HUES48 (cell line): ENCODE data around the gene VASH2.
"Not testable (repeated sequence)": the region's sequence is repeated elsewhere in the genome, so short reads cannot be mapped to it uniquely, and the experiment has no call there.

ENCODE experiments used
- H3K27ac ChIP-seq: one replicate; pipeline ENCODE4 v1.7.0; 2013; ENCODE audit warnings: low read depth, low read length, inconsistent platforms
- H3K27me3 ChIP-seq: 2 replicates; pipeline ENCODE4 v1.6.1; 2013; ENCODE audit warnings: mild to moderate bottlenecking, low read length; ENCODE audit not compliant: control insufficient read depth, insufficient read depth
- H3K36me3 ChIP-seq: 2 replicates; pipeline ENCODE4 v1.6.1; 2013; ENCODE audit warnings: low read length; ENCODE audit not compliant: control insufficient read depth, insufficient read depth
- H3K4me1 ChIP-seq: 2 replicates; pipeline ENCODE4 v1.6.1; 2013; ENCODE audit warnings: mild to moderate bottlenecking, low read length; ENCODE audit not compliant: control insufficient read depth, insufficient read depth
- H3K4me3 ChIP-seq: 2 replicates; pipeline ENCODE4 v1.5.1; 2013; ENCODE audit warnings: mild to moderate bottlenecking, low read depth, low read length
- H3K9ac ChIP-seq: 2 replicates; pipeline ENCODE4 v1.6.1; 2013; ENCODE audit warnings: mild to moderate bottlenecking, low read depth, low read length, moderate library complexity
- H3K9me3 ChIP-seq: 2 replicates; pipeline ENCODE4 v1.6.1; 2013; ENCODE audit warnings: low read length; ENCODE audit not compliant: control insufficient read depth, insufficient read depth

The VASH2 gene

DNA sequence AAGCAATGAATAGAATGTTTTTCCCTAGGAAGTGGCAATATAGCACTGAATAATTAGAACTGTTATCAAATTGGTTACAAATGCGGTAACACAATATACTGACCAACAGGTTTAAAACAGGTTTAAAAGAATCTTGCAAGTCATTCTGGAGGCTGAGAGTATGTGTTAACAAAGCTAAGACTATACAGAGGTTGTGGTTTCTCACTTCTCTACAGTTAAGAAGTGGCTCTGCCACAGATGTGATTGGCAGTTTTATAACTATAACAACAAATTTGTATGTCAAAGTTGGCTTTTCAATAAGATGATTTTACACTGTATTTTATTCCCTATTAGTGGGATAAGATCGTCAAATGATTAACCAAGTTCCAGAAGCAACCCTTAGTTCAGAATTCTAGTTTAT, 58.2 kb downstream of the VASH2 start:
- Histone ChIP-seq H3K9ac (no peak overlapping the region), H3K27ac (no peak overlapping the region), H3K4me1 (no peaks in the 10 kb centered on the region), H3K4me3 (no peak overlapping the region), H3K9me3 (no peaks in the 10 kb centered on the region), H3K27me3 (no peaks in the 10 kb centered on the region), H3K36me3 (peaks cover 81% of the 10 kb centered on the region)

DNA sequence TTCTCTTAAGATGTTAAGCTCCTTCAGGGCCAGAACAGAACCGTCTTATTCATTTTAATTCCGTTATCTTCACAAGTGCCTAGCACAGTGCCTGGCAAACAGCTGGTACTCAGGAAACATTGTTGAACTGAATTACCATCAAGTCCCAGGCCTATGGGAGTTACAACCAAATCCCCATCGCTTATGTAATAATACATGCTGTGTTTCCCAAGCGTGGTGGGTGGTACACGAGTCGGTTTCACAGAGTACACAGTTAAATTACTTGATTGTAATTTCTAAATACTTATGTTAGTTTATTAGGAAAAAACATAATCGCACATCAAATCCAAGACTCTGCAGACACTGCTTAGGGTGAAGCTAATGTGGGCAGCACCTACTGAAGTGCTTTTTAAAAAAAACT, 64.3 kb downstream of the VASH2 start:
- peaks cover 9% of the 10 kb centered on the region; the same call in 1 of the 2 replicates for H3K4me1 ChIP-seq
- H3K27ac ChIP-seq = peak overlapping the region; percentile 96
- peaks cover 27% of the 10 kb centered on the region for H3K36me3 ChIP-seq

DNA sequence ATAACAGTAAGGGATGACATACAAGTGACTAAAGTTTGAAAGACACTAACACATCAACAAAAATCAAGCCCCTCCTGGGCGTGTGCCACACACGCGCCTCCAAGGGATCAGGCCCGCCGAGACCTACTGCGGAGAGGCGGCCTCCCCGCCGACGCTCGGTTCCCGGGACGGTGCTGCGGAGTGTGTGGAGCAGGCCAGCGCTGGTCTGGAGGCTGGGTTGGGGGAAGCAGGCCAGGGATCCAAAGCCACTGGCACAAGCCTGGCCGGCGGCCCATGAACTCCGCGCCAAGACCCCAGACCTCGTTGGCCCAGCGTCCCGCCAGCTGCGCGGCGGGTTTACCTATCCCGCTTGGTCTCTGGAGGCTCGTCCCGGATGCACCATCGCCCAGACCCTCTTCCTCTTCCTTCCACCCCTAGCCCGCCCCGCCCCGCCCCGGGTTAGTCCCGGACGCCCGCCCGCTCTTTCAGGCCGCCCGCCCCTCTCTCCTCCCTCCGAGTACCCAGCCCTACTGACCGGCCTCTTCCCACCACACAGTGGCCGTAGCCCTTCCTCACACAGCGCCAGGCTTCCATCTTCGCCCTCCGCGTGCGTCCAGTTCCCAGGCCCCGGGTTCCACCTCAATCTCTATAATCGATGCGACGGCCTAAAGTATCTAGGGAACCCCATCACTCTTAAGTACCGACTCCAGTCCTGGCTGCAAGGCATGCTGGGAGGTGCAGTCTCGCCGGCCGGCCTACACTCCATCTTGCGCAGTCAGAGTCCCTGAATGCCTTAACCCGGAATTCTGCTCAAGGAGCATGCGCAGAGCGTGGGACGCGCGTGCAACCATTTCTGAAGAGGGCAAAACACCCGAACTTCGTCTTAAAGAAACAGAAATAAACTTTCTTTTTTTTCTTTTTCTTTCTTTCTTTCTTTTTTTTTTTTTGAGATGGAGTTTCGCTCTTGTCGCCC, 65.0 kb downstream of the VASH2 start, which contains the start of gene ANGEL2:
Gene ANGEL2 (minus strand): TSS at position 769 of the 952 bp plus-strand sequence. CDS start 196 bp downstream, at position 573.
- Histone ChIP-seq H3K9me3 (no peaks in the 10 kb centered on the region), H3K4me3 (peak within 1 kb of the TSS; percentile 83), H3K36me3 (peaks cover 27% of the 10 kb centered on the region), H3K9ac (peak within 1 kb of the TSS; percentile 88), H3K4me1 (peaks cover 9% of the 10 kb centered on the region; the same call in 1 of the 2 replicates), H3K27me3 (no peaks in the 10 kb centered on the region), H3K27ac (peak within 1 kb of the TSS; percentile 96)

More for the DNA sequence above, 64.3 kb downstream of the VASH2 start:
- H3K27me3 ChIP-seq = no peaks in the 10 kb centered on the region
- H3K9me3 ChIP-seq = no peaks in the 10 kb centered on the region
- H3K4me3 ChIP-seq = peak overlapping the region; percentile 83
- H3K9ac ChIP-seq = peak overlapping the region; percentile 88

DNA sequence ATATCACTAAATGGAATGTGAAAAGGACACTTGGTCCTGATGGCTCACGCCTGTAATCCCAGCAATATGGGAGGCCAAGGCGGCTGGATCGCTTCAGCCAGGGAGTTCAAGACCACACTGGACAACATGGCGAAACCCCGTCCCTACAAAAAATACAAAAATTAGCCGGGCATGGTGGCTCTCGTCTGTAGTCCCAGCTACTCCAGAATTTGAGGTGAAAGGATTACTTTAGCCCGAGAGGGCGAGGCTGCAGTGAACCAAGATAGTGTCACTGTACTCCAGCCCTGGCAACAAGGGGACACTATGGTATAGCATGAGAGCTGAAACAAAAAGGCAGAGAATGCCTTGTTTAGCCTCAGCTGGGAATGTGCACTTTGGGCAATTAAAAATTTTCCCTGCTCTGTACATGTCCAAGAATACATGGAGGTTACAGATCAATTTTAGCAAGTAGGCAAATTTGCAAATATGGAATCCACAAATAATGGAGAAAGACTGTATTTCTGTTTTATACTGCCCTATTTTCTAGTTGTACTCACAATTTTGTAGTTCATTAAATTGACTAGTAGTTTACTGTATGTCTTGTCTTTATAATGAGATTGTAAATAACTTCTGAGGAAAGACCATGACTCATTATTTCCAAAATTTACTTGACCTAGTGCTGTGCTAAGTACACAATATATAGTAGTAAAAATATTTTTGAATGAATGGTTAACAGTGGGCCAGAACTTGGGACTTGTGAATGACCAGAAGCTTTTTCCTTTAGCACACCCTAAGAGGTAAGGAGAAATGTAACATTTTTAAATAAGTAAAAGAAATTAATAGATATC, 67.3 kb downstream of the VASH2 start:
- no peak overlapping the region for H3K27ac ChIP-seq
- no peak overlapping the region for H3K4me3 ChIP-seq
- no peaks in the 10 kb centered on the region for H3K27me3 ChIP-seq
- no peak overlapping the region for H3K9ac ChIP-seq
- H3K4me1 ChIP-seq = peaks cover 9% of the 10 kb centered on the region; the same call in 1 of the 2 replicates
- no peaks in the 10 kb centered on the region for H3K9me3 ChIP-seq
- peaks cover 5% of the 10 kb centered on the region for H3K36me3 ChIP-seq

DNA sequence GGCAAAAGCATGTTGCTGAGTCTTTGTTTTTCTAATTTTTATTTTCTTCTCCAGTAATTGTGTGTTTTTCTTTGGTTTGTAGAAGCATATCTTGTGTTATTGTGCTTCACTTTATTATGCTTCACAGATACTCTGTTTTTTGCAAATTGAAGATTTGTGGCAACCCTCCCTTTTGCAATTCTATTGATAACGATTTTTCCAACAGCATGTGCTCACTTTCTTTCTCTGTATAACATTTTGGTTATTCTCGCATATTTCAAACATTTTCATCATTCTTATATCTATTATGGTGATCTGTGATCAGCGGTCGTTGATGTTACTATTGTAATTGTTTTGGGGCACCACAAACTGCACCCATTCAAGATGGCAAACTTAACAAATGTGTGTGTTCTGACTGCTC, 69.1 kb downstream of the VASH2 start:
- Histone ChIP-seq H3K36me3 (no peaks in the 10 kb centered on the region), H3K9ac (no peak overlapping the region), H3K27ac (no peak overlapping the region), H3K27me3 (no peaks in the 10 kb centered on the region), H3K4me3 (no peak overlapping the region), H3K4me1 (peaks cover 2% of the 10 kb centered on the region; the same call in 1 of the 2 replicates), H3K9me3 (no peaks in the 10 kb centered on the region)

DNA sequence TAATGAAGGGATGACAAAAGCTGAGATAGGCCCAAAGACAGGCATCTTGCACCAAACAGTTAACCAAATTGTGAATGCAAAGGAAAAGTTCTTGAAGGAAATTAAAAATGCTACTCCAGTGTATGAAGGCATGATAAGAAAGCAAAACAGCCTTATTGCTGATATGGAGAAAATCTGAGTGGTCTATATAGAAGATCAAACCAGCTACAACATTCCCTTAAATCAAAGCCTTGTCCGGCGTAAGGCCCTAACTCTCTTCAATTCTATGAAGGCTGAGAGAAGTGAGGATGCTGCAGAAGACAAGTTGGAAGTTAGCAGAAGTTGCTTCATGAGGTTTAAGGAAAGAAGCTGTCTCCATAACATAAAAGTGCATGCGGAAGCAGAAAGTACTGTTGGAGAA, 69.7 kb downstream of the VASH2 start:
- Histone ChIP-seq H3K36me3 (no peaks in the 10 kb centered on the region), H3K4me3 (no peak overlapping the region), H3K9me3 (peaks cover 5% of the 10 kb centered on the region), H3K9ac (no peak overlapping the region), H3K4me1 (no peaks in the 10 kb centered on the region), H3K27ac (no peak overlapping the region), H3K27me3 (no peaks in the 10 kb centered on the region)

DNA sequence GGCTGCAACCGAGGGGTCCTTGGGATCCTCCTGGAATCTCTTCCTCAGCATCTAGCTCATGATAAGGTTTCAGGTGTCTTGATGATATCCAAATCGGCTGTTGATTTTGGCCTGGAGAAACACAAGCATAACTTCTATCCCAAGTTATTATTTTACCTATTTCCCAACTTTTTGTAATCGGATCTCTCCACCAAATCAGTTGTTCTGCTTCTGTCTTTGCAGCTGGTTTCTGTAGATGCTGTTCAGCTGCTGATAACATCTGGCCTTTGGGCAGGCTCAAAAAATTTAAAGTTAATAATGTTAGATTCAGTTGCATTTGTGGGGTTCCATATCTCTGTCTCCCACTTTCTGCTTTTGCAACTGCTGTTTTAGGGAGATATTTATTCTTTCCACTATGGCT, 76.7 kb downstream of the VASH2 start:
- not testable (repeated sequence) for H3K9ac ChIP-seq, H3K9me3 ChIP-seq, H3K4me1 ChIP-seq, H3K36me3 ChIP-seq, H3K4me3 ChIP-seq, H3K27me3 ChIP-seq, H3K27ac ChIP-seq

DNA sequence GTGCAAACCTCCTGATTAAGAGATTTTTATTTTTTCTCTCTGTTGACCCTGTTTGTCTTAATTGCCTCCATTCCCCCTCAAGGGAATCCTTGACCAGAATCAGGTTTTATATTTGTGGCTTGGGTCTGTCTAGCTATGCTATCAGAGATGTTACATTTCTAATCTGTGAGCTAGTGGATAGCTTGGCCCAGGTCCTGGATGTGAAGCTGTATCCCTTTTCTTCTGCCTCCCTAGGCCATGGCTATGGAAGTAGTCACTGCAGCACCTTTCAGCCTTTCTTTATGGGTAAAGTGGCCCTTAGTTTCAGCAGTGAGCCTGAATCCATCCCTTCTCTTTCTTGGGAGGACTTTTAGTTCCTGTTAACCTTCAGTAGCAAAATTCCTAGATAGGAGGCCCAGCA, 82.3 kb downstream of the VASH2 start:
- Histone ChIP-seq H3K27me3 (no peaks in the 10 kb centered on the region), H3K4me1 (no peaks in the 10 kb centered on the region), H3K4me3 (no peak overlapping the region), H3K9ac (no peak overlapping the region), H3K27ac (no peak overlapping the region), H3K9me3 (peaks cover 3% of the 10 kb centered on the region), H3K36me3 (no peaks in the 10 kb centered on the region)

DNA sequence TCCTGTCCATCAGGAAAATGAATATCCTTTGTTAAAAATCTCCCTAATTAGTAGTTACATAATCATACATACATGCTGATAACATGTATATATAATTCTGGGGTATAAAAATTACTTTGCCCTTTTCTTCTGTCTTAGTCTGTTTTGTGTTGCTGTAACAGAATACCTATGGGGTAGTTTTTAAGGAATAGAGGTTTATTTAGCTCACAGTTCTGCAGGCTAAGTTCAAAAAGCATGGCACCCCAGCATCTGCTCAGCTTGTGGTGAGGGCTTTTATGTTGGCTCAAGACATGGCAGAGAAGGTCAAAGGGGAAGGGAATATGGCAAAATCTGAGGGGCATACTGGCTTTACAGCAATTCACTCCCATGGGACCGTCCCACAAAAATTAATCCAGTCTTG, 84.4 kb downstream of the VASH2 start:
- Histone ChIP-seq H3K9me3 (peaks cover 3% of the 10 kb centered on the region), H3K9ac (no peak overlapping the region), H3K36me3 (no peaks in the 10 kb centered on the region), H3K27ac (no peak overlapping the region), H3K4me1 (no peaks in the 10 kb centered on the region), H3K4me3 (no peak overlapping the region), H3K27me3 (no peaks in the 10 kb centered on the region)

DNA sequence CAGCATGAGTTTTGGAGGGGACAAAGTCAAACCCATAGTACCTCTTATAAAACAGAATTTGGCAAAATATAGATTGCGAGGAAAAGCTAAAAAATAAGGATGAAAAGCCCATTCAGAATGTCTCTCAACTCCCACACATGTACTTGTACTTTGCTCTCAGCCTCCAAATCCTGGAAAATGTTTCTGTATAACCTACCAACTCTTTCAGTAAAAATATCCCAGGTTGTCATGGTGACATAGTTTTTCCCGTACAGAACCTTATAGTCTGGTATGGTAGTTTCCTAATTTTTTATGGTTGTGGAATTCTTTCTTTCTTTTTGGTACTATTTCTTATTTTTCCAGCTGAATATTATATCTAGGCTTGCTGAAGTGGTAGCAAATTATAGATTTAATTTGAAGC, 85.2 kb downstream of the VASH2 start:
- no peak overlapping the region for H3K27ac ChIP-seq
- peaks cover 3% of the 10 kb centered on the region for H3K9me3 ChIP-seq
- no peak overlapping the region for H3K4me3 ChIP-seq
- H3K36me3 ChIP-seq = no peaks in the 10 kb centered on the region
- H3K4me1 ChIP-seq = peaks cover 1% of the 10 kb centered on the region; the same call in 1 of the 2 replicates
- H3K27me3 ChIP-seq = no peaks in the 10 kb centered on the region
- H3K9ac ChIP-seq = no peak overlapping the region
